ENCODE data around the gene LRRC37A3. TPM values are rescaled to one million over a fixed set of nuclear protein-coding genes. Genes with fewer than 3 reads are reported as not detected.
"Not testable (repeated sequence)": the region's sequence is repeated elsewhere in the genome, so short reads cannot be mapped to it uniquely, and the experiment has no call there.

LRRC37A3 gene
- total RNA-seq, 1 donor from 2014 or later: 3.1 TPM

- ATAC-seq (peak; percentile 94), DNase-seq (ENCODE audit: low spot score) (peak; percentile 90)
These were observed 82.1 kb downstream of the LRRC37A3 start for GRCh38 chr17:64837018-64837761.

DNA sequence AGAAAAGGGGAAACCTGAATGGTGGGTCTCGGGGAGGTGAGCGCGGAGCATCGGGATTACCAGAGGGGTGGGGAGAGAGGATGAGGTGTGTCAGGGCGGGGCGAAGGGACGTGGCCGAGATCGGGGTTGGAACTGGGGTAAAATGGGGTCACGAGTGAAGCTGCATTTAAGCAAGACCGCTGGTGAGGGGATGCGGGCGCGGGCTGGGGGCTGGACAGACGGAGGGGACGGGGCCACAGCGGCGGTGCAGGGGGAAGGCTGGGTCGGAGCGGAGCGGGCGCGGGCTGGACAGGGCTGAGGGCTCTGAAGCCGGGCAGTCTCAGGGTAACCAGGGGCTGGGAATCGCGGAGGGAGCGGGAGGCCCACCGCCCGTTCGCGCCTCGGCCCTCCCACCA lies 82.7 kb downstream of the LRRC37A3 start:
- ATAC-seq: peak; percentile 31
- DNase-seq (ENCODE audit: low spot score): not testable (repeated sequence)

GRCh38 chr17:64834060-64834459 lies 85.2 kb downstream of the LRRC37A3 start:
- DNase-seq (ENCODE audit: low spot score); ATAC-seq: not testable (repeated sequence)

DNA sequence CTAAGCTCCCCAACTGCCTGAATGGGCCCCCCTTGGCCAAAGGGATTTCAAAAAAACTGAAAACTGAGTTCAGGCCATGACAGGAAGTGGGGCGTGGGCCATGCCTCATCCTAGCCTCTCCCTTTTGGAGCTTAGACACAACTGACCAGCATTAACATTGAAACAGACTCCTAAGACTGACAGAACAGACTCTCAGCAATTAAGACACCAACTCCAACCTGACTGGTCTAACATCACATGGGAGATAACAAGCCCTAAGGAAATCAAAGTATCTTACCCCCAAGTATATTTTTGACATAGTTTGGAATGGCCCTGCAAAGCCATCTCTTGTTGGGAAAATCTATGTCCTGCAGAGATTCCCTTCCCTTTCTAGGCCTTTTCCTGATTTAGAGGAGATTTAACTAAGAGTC lies 88.6 kb downstream of the LRRC37A3 start:
- not testable (repeated sequence) for DNase-seq (ENCODE audit: low spot score); ATAC-seq

DNA sequence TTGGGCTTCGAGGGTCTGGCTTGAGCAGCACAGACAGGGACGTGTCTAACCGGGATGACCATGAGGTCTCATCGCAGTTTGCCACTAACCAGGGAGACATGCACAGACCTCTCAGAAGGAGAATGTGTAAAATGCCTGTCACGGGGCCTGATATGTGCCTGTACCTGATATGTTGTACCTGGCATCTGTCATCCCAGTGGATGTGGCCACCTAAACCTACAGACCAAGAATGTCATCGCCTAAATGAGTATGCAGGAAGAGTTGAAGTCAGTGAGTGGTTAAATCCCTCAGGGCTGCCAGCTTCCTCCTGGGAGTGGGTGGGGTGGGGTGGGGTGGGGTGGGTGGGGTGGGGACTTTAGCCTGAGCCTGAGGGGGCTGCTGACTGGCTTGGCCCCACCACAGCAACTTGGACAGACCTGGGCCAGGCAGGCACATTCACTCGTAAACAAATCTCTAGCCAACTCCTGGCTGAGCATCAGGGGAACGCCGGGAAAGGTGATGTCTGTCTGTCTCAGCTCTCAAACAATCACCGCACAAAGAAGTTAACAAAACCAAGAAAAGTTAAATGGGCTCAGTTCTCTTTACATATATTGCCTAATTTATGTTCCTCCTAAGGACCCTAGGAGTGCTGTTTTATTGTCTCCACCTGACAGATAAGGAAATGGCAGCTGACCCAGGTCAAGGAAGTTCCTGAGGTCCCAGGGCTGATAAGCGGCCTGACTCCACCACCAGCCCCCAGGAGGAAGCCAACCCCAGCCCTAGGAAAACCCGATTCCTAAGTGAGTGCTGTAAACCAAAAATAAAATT lies 89.3 kb downstream of the LRRC37A3 start:
- peak; percentile 54 for ATAC-seq
- not testable (repeated sequence) for DNase-seq (ENCODE audit: low spot score)

DNA sequence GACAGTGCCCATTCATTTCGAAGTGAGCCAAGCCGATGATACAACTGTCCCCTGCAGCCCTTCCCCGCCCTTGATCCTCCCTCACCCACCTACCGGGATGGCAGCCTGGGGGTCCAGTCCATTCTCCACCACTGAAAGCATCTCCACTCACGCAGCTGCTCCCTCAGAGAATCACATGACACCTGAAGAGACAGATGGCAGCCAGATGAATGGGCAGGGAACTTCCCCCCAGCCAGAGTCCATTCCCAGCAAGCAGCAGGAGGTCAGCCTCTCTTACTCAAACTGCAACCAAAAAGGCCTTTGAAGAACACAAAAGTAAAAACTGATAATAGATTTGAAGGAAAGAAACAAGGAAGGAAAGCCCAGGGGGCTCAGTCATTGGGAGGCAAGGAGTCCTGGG lies 90.2 kb downstream of the LRRC37A3 start:
- not testable (repeated sequence) for DNase-seq (ENCODE audit: low spot score); ATAC-seq

DNA sequence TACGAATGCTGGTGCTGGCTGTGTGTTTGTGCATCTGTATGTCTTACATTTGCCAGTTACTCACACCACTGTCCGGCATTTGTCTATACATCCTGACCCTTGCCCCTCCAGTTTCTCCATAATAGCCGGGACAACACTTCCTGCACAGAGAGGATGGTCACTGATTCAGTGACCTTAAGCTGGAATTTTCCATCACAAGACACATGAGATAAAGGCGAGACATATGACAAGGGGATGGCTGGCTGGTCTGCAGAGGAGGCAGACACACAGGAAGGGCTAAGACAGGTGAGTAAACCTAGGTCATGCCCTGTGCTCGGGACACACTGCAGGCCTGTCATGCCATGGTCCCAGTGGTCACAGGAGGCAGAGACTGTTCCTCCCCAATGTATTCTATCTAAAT lies 100.4 kb downstream of the LRRC37A3 start:
- not testable (repeated sequence) for DNase-seq (ENCODE audit: low spot score)

DNA sequence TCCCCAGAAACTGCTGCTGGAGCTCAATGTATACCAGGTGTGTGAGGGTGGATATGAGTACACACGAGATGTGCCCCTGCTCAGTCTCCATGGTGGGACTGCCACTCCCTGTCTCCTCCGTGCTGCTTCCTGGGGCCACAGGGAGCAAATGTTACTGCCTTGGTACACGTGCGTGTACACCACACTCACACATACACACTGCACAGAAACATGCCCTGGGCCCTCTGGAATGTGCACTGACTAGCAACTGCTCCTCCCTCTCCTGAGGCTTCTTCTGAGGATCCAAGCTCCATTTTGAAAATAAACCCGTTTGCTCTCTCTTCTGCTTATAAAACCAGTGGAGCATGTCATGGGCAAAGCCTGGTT lies 103.5 kb downstream of the LRRC37A3 start:
- not testable (repeated sequence) for DNase-seq (ENCODE audit: low spot score); ATAC-seq

More for the DNA sequence above, 100.4 kb downstream of the LRRC37A3 start:
- not testable (repeated sequence) for ATAC-seq

GRCh38 chr17:64814993-64815832 lies 104.1 kb downstream of the LRRC37A3 start:
- not testable (repeated sequence) for ATAC-seq; DNase-seq (ENCODE audit: low spot score)

DNA sequence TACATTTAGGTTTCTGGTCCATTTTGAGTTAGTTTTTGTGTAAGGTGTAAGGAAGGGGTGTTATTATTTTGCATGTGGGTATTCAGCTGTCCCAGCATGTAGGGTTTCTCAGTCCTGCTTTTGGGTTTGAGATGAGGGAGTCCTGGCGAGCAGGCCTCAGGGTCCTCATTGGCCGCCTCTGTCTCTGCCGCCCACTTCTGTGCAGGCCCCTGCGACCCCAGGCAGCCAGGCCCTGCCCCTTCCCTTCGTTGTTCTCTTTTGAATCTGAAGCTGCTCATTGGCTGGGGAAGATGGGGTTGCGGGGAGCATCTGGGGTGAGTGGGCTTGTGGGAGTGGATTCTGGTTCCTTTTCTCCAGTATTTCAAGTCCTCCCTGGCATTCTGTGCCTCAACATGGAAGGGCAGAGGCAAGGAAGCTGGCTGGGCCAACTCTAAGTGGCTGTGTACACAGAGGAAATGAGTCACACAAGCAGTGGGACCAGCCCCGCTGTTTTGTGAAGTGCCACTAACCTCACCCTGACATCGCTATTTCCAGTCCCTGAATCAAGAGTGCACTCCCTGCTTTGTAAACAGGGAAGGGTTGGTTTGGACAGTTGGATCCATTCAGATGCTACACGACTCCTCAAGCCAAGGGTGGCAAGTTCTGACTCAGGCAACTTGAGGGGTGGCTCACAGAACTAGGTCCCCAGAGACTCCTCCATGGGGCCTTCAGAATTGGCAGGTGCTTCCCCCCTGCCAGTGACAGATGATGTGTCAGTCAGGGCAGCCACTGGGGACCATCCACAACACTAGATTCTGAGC lies 110.9 kb downstream of the LRRC37A3 start:
- peak; percentile 64 for ATAC-seq
- DNase-seq (ENCODE audit: low spot score): not testable (repeated sequence)

Other genes starting within 250 kb of the LRRC37A3 start
- 11.8 TPM for gene GNA13, start 137.3 kb upstream of the LRRC37A3 start, total RNA-seq
- gene RGS9, start 217.9 kb upstream of the LRRC37A3 start, total RNA-seq: 3.0 TPM